GM18498 (cell line): ENCODE data around the gene CHN2.

Source experiments
- ATAC-seq: cut with Tn5 transposase; IDR thresholded peaks from one replicate; pipeline ENCODE4 v1.9.1; 2021; ENCODE audit warnings: mild to moderate bottlenecking, moderate library complexity; ENCODE audit not compliant: unreplicated experiment

The CHN2 gene

DNA sequence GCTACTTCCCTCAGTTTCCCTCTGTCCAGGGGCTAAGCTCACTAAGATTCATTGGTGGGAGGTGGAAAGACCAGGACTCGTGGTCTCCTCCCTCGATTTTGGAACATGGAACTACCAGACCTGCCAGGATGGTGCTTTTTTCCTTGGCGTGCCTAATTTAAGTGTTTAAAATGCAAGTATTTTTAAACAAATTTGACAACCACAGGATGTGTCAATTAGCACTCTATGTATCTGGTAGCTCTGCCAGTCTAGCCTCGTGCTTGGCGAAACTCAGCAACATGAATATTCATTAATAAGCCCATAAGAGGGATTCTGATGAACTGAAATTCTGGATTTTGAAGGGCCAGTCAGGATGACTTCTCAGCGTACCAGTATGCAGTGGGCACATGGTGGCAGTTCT is 224.1 kb downstream of the CHN2 start:
- no peak for ATAC-seq

DNA sequence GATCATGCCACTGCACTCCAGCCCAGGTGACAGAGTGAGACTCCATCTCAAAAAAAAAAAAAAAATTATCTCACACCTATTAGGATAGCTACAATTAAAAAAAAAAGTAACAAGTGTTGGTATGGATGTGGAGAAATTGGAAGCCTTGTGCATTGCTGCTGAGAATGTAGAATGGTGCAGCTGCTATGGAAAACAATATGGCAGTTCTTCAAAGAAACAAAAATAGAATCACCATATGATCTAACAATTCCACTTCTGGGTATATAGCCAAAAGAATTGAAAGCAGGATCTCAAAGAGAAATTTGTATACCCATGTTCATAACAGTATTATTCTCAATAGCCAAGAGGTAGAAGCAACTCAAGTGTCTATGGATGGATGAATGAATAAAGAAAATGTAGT is 225.4 kb downstream of the CHN2 start:
- no peak for ATAC-seq

DNA sequence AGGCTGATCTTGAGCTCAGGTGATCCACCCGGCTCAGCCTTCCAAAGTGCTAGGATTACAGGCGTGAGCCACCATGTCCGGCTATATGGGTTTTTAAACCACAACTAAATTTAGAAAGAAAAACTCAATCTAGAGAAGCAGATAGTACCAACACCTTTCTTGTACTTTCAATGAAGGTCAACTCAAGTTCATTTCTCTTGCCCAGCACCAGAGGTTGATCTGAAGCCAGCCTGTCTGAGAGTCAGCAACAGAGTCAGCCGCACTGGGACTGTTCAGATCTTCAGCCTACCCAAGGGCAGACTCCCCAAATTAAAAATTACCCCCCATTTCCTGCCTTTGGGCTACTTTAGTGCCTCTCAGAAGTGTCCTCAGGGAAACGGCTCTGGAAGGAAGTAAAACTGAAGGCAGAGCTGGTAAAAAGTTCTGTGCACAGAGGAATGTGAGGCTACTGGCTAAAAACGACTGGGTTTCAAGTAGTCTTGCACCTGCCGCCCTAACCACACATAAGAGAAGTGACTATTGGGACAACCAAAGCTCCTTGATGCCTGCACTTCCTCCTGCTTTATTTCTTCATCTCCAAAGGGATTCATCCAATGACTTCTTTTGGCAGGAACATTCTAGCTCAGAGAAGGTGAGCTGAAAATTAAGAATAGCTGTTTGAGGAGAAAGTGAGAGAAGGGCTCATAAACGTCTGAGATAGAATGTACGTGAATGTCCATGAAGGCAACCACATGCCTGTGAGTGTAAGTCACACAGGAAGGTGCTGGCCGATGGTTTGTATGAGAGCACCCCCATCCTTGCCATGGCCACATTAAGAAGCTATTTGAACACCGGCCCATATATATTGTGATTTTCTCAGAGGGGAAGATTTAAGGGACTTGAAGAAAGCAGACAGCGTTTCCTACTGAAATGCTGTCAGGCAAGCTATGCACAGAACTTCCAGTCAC is 226.7 kb downstream of the CHN2 start:
- no peak for ATAC-seq

DNA sequence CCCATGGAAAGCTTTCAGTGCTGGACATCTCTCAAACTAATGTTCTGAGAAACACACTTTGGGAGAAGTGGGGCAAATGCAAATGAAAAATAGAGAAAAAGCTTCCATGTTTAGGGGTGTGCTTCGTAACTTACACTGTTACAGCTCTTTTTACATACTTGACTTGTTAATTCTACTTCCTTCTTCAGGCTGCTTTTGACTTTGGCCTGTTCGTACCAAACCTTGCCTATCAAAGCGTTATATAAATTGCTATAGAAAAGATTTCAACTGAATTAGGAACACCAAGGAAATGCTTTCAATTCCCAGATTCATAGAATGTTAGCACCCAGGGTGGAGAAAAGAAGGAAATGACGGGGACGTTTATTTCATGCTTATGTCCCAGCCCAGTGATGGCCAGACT is 228.3 kb downstream of the CHN2 start:
- no peak for ATAC-seq

DNA sequence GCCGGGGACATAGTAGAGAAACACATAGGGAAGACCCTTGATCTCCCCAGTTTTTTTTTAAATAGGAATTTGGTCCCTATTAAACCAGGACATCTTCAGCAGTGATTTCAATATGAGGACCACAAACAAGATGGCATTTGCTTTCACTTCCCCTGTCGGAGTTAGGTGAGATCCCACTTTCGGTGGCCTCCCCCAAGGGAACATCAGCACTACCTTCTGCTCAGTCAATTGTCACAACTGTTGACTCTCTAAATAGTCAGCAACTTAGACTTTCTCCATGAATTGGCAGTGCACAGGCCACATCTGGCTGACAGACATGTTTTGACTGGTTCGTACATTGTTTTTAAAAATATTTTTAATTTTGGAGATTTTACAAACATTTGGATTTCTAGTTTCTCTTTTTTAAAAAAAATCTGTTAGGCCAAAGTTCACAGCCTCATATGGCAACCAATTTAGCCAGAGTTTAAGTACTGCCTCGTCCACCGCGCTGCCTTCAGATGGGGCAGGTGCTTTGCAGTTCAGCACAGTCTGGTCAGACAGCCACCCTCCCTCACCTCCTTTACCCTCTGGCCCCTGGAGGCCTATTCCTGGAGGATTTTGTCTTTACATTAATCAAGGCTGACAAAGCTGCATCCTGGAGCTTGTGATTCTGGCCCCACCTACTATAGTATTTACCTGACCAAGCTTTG is 229.9 kb downstream of the CHN2 start:
- peak; percentile 57 for ATAC-seq

DNA sequence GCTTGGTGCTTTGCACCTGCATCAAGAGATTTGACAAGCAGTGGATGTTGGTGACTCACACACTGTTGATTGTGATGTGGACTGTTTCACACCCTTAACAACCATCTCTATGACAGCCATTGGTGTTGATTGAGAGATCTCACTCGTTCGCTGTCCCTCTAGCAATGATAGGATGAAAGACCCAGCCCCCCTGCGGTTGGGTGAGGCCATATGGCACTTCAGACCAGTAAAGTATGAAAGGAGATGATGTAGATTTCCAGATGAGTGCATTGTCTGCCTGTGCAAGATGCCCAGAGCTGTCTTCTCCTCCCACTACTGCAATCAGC is 230.4 kb downstream of the CHN2 start:
- peak; percentile 11 for ATAC-seq

DNA sequence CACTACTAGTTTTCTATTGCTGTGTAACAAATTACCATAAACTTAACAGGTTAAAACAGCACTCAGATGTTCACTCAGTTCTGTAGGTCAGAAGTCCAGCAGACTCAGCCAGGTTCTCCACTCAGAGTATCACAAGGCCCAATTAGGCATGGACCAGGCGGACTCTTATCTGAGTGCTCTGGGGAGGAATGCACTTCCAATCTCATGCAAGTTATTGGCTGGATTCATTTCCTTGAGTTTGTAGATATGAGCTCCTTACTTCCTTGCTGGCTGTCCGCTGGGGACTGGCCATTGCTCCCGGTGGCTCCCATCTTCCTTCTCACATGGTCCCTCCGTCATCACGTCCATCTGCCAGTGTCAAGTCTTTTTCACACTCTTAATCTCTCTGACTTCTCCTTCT is 232.0 kb downstream of the CHN2 start:
- no peak for ATAC-seq

DNA sequence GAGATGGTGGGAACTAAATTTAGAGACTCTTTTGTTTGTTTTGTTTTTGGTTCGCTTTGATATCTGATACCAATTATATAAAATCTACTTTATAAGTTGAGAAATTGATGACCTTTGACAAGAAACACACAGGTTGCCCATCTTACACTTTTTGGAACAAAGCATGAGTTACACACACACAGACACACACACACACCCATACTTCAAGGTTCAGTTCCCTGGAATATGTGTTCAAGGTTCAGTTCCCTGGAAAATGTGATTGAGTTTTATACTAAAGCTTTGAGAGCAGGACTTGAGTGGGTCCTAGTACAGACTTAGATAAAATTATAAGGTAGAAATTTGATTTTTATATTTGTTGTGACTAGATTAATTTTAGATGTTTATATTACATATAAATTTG is 234.8 kb downstream of the CHN2 start:
- no peak for ATAC-seq

DNA sequence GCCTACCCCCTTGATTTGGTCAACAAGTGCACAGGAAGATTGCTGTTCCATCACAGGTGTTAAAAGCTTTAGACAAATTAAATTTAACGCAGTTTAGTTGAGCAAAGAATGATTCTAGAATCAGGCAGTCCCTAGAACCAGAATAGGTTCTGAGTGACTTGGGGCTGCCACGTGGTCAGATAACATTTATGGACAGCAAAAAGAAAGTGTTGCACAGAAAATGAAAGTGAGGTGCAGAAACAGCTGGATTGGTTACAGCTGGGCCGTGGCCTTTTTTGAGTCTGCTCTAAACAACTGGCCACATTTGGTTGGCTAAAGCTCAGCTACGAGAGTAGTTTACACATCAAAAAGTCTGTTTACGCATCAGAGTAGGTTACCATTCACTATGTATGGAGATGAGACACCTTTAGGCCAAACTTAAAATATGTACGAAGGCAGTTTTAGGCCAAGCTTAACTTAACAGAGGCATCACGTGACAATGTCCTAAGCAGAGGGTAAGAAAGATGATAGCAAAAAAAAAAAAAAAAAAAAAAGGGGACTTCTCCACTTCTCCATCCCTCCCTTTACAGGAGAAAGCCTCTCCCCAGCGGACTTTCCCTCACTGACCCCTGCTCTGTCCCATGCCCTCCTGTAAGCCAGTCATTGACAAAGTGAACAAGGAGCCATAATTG is 235.8 kb downstream of the CHN2 start:
- no peak for ATAC-seq

DNA sequence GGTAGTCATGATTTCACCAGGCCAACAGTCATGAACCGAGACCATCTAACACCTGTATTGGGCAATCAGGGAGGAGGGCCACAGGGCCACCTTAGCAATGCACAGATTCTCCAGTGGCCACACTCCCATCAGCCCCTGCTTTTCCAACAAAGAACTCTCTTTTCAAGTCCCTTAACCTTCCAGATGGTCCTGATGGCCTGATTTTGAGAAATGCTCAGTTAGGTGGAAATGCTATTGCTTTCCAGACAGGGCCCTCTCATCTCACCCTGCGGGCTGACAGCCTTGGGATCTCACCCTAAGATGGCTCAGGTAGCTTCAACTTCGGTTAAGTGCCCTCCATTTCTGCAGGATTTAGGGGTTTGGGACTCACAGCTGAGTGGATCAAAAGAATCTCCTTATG is 237.1 kb downstream of the CHN2 start:
- no peak for ATAC-seq

DNA sequence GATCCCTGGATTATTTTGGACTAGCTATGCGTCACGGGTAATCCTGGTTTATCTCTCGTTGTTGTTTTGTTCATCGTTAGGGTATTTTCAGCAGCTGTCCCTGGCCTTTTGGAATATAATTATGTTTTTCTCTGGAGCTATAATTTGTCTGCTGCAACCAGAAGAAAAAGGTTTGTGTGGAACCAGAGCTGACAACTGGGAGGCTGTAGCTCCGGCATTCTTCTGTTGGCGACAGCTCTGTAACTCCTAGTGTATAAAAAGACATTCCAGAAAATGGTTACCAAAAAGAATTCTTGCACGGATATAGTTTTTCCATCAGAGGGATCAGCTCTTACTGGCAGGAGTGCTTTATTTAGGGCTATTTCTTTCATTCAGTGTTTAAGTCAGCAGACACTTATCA is 238.1 kb downstream of the CHN2 start:
- no peak for ATAC-seq

DNA sequence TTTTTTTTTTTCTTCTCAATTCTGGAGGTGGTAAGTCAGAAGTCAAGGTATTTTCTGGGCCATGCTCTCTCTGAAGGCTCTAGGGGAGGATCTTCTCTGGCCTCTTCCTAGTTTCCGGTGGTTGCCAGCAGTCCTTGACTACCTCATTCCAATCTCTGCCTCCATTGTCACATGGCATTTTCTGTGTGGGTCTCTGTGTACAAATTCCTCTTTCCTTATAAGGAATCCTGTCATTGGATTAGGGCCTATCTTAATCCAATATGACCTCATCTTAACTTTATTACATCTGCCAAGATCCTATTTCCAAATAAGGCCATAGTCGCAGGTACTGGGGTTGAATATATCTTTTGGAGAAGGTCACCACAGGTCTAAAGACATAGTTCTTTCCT is 239.8 kb downstream of the CHN2 start:
- no peak for ATAC-seq

DNA sequence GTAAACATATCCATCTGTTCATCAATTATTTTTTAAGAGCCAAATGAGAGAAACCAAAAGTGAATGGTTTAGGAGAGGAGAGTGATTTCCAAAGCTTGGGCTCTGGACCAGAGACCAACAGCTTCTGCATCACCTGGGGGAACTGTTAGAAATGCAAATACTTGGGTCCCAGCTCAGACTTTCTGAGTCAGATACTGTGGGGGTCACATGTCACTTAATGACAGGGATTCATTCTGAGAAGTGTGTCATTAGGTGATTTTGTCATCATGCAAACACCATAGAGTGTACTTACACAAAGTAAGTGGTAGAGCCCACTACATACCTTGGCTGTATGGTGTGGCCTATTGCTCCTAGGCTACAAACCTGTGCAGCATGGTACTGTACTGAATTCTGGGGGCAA is 240.6 kb downstream of the CHN2 start:
- ATAC-seq = no peak

DNA sequence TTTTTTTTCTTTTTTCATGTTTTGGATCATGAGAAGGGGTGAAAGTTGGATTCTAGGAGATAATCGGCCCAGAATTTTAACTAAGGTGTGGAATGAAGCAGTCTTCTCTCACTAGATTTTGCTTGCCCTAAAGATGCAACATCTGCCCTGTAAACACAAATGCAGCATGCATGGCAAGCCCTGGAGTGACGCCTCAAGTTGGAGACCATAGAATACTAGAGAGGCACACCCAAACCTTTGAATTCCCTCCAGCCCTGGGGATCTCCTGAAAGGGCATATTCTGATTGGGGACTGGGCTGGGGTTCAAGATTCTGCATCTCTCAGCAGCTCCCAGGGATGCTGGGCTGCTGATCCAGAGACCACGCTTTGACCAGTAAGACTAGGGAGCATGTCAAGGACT is 241.3 kb downstream of the CHN2 start:
- ATAC-seq = no peak

DNA sequence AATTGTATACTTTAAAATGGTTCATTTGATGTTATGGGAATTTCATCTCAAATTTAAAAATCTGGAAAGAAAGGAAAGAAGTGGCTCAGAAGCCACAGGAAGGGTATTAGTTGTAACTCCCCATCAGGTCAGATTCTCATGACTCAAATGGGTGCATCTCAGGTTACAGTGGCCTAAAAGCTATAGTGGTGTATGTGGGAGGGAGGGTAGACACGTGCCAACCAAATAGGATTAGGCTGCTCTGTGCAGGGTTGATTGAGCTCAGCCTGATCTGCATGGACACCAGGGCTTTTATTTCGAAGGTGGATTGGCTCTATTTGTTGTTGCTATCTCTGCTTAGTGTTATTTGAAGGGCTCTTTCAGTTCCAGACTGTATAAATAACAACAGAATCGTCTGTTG is 247.6 kb downstream of the CHN2 start:
- no peak for ATAC-seq

DNA sequence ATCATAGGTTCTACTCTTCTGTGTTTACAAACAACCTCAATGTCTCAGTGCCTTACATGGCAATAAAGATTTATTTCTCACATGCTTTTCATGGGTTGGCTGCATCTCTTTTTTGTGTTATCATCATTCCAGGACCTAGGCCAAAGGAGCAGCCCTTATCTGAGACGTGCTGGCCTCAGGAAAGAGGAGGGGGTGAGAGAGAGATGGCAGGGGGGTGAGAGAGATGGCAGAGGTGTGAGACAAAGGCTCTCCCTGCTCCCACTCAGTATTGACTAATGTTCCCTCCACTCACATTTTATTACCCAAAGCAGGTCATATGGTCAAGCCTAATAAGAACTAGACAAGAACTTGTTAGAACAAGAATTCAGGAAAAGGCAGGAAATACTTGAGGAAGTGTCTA is 249.0 kb downstream of the CHN2 start:
- ATAC-seq = no peak

DNA sequence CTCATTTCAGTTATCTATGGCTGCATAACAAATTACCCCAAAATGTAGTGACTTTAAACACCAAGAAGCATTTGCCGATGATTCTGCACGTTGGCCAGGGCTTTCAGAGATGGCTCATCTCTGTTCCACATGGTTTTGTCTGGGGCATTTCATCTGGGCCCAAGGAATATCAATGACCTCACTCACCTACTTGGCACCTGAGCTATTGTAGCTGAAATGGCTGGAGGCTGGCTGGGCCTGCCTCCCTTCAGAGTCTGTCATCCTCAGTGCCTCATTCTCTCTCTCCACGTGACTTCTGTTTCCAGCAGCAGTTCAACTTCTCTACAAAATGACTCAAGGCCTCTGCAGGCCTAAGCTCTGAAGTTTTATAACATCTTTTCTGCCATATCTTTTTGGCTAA is 249.7 kb downstream of the CHN2 start:
- no peak for ATAC-seq

DNA sequence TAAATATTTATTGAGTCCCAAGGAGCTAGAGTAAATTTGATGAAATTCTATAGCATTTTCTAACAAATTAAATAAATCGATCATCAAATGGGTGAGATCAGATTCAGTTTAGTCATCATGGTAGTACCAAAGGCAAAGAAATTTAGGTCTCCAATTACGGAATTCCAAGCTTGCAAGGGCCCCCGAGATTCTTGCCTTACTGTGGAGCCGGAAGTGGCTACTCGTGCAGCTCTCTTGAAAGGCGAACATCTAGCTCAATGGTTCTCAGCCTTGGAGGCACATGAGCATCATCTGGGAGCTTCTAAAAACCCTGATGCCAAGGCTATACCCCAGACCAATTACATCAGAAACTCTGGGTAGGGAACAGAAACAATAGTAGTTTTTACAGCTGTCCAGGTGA is 251.2 kb downstream of the CHN2 start:
- no peak for ATAC-seq

DNA sequence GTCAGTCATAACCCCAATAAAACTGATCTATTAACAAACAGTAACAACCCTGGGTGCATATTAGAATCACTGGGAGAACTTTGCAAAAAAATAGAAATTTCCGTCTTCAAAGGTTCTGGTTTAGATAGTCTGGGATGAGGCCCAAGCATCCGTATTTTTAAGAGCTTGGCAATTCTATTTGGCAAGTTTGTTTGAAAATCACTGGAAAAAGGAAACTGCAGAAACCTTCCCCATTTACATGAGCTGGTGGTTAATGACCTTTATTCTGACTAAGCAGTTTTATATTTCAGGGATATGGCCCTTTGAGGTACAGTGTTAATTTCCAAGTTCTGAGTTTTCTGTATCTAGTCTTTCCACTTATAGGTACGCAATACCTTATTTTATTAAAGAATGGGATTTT is 253.3 kb downstream of the CHN2 start:
- ATAC-seq = no peak

DNA sequence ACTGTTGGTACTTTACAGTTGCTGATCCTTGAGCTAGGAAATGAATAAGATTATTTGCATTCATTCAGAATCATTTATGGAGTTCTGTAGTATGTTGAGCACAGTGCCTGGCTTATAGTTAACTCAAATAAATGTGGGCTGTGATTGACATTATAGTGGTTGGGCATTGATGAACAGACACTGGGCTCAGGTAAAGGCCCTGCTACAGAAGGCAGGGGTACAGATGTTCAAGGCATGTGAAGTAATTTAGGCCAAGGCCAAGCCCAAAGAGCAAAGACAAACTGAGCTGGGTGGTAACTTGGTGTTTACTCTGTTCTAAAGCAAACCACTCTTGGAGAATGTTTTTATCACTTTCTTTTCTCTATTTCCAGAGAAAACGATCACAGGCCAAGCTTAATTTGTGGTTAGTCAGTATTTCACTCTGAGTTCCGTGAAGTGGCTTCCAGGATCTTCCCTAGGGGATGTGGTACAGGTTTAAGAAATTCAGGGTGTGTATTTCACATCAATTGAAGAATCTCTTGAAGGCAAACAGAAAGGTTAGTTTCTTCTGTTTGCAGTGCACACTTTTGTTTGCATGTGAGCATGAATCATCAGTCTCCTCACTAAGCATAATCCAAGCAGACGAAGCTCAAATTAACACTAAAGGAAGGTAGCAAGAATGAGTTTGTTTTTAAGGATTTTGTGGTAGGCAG is 255.1 kb downstream of the CHN2 start:
- ATAC-seq = no peak

DNA sequence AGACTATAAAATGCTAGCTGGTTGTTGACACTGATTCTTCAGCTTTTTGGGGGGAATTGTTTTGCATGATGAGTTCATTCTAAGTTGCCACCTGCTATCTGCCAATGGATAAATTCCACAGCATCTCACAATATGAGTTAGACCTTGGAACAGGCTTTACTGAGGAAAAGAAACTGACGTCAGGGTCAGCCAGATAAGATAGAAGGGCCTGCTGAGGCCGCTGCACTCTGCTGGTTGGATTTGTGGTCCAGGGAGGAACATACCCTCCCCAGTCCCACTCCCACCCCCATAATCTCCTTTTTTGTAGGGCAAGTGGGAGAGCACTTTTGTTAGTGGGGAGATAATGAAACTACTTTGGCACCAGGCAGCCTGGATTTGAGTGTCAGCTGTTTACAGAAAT is 258.4 kb downstream of the CHN2 start:
- no peak for ATAC-seq
